ENCODE results near the gene DMAC2L. TPM values are rescaled to one million over a fixed set of nuclear protein-coding genes. Genes with fewer than 3 reads are reported as not detected.

DMAC2L gene
- total RNA-seq, 4 donors from 2014 or later: 21.1 to 28.3 (median 22.1) TPM

DNA sequence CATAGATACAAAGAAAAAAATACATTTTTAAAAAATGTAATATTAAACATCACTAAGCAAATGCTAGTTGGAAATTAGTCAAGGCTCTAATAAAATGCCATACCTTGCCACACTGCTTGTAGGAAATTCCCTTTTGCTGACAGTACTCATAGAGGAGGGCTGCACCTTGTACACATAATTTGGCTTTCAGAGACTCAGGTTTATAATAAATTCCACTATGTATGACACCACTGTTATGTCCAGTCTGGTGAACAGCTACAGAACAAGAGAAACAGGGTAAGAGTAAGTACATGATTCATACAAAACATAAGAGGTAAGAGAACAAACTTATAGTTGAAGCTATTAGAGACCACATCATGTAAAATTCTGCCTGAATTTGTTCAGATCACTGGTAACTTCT, 10.2 kb upstream of the DMAC2L start:
- H3K4me3 ChIP-seq: no peak overlapping the region
- ATAC-seq: no peak
- no peaks in the 10 kb centered on the region for H3K27me3 ChIP-seq
- H3K9me3 ChIP-seq: no peaks in the 10 kb centered on the region
- no peaks in the 10 kb centered on the region for H3K36me3 ChIP-seq
- TF ChIP-seq, protein P1, sequence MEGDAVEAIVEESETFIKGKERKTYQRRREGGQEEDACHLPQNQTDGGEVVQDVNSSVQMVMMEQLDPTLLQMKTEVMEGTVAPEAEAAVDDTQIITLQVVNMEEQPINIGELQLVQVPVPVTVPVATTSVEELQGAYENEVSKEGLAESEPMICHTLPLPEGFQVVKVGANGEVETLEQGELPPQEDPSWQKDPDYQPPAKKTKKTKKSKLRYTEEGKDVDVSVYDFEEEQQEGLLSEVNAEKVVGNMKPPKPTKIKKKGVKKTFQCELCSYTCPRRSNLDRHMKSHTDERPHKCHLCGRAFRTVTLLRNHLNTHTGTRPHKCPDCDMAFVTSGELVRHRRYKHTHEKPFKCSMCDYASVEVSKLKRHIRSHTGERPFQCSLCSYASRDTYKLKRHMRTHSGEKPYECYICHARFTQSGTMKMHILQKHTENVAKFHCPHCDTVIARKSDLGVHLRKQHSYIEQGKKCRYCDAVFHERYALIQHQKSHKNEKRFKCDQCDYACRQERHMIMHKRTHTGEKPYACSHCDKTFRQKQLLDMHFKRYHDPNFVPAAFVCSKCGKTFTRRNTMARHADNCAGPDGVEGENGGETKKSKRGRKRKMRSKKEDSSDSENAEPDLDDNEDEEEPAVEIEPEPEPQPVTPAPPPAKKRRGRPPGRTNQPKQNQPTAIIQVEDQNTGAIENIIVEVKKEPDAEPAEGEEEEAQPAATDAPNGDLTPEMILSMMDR (IDR thresholded peaks at IDR 0.05): no peak
- TF ChIP-seq EP300 (IDR thresholded peaks at IDR 0.05): no peak
- no peak for TF ChIP-seq POLR2A (IDR thresholded peaks at IDR 0.05)
- TF ChIP-seq POLR2AphosphoS5 (IDR thresholded peaks at IDR 0.05): no peak
- no peaks in the 10 kb centered on the region for H3K4me1 ChIP-seq
- no peak overlapping the region for H3K27ac ChIP-seq

DNA sequence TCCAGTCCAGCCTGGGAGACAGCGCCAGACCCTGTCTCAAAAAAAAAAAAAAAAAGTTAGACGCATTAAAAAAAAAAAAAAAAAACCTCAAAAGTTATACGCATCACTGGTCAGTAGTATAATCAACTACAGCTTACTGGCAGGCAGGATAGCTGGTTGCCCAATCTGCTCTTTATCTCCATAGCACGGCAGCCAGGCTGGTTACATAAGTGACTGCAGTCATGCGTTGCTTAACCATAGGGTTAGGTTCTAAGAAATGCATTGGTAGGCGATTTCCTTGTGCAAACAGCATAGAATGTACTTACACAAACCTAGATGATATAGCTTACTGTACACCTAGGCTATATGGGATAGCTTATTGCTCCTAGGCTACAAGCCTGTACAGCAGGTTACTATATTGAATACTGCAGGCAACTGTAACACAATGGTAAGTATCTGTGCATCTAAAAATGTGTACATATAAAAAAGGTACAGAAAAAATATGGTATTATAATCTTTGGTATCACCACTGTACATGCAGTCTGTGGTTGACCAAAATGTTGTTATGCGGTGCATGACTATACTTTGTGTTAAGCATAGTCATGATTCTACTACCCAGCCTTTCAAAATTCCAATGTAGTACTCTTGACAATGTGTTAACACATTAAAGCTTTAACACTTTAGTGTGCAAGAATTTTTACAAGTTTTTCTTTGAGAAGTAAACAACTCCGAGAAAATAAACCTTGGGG, 8.2 kb upstream of the DMAC2L start:
- no peak overlapping the region for H3K4me3 ChIP-seq
- no peaks in the 10 kb centered on the region for H3K27me3 ChIP-seq
- no peaks in the 10 kb centered on the region for H3K4me1 ChIP-seq
- 95 to 99% methylated on average over 5 to 7 of the region's 8 CpGs for WGBS, 2 donors (ENCODE audit: low coverage in 1 of 2)
- ATAC-seq: no peak
- H3K36me3 ChIP-seq: no peaks in the 10 kb centered on the region
- TF ChIP-seq EP300 (IDR thresholded peaks at IDR 0.05) (no peak), POLR2AphosphoS5 (IDR thresholded peaks at IDR 0.05) (no peak)
- no peaks in the 10 kb centered on the region for H3K9me3 ChIP-seq
- H3K27ac ChIP-seq: no peak overlapping the region

- H3K36me3 ChIP-seq: no peaks in the 10 kb centered on the region
- no peak overlapping the region for H3K4me3 ChIP-seq
- no peak for TF ChIP-seq POLR2AphosphoS5 (IDR thresholded peaks at IDR 0.05)
- TF ChIP-seq EP300 (IDR thresholded peaks at IDR 0.05): no peak
- TF ChIP-seq, protein P1 (IDR thresholded peaks at IDR 0.05): no peak
- no peak for TF ChIP-seq POLR2A (IDR thresholded peaks at IDR 0.05)
- WGBS, 2 donors (ENCODE audit: low coverage in 1 of 2): 92 to 93% methylated on average over 3 of the region's 4 CpGs
- H3K4me1 ChIP-seq: peaks cover 0 to 18% (median 7%) of the 10 kb centered on the region in 3 donors
- H3K27ac ChIP-seq: no peak overlapping the region
- no peaks in the 10 kb centered on the region for H3K27me3 ChIP-seq
- no peak for ATAC-seq
- no peaks in the 10 kb centered on the region for H3K9me3 ChIP-seq
These were observed 3.7 kb upstream of the DMAC2L start for GRCh38 chr14:50308363-50308915.

DNA sequence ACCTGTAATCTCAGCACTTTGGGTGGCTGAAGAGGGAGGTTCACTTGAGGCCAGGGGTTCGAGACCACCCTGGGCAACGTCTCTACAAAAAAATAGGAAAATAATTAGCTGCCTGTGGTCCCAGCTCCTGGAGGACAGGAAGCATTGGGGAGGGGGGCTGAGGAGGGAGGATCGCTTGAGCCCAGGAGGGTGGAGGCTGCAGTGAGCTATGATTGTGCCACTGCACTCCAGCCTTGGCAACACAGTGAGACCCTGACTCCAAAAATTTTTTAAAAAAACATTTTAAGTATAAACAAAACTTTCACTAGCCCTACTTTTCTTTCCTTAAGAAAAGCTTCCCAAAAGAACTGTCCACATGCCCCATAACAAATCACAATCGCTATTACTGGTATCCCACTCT, 1.7 kb upstream of the DMAC2L start:
- TF ChIP-seq POLR2AphosphoS5 (IDR thresholded peaks at IDR 0.05) (no peak), POLR2A (IDR thresholded peaks at IDR 0.05) (no peak), EP300 (IDR thresholded peaks at IDR 0.05) (no peak)
- TF ChIP-seq, protein P1 (IDR thresholded peaks at IDR 0.05): no peak
- H3K4me1 ChIP-seq: peaks cover 0 to 22% (median 7%) of the 10 kb centered on the region in 3 donors
- 90 to 98% methylated on average over 2 to 3 of the region's 4 CpGs for WGBS, 2 donors (ENCODE audit: low coverage in 1 of 2)
- no peaks in the 10 kb centered on the region for H3K9me3 ChIP-seq
- no peak overlapping the region for H3K4me3 ChIP-seq
- no peaks in the 10 kb centered on the region for H3K27me3 ChIP-seq
- no peak overlapping the region for H3K27ac ChIP-seq
- H3K36me3 ChIP-seq: no peaks in the 10 kb centered on the region
- no peak for ATAC-seq

DNA sequence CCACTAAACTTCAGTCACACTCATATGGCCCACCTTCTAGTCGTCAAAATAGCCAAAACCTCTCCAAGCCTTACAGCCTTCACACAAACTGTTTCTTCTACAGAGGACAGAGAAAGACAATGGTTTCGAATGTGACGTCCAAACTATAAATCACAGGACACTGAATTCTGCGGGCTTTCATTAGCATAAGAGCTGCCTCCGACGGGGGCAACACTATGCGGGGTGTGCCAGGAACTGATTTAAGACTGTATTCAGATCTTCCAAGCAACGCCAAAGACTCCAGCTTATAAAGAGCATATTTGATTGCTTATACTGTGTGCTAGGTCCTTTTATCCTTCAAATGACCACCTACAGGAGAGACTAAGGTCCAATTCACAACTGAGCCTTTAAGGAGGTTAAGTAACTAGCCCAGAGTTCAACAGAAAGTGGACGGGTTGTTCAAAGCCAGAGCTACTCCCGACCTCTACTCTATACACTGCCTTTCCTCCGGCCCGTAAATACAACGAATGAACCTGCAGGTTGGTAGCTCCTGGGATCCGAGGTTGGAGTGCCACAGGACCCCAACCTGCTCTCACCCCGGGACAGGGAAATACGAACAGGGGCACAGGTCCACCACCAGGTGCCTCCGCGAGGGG, 670 bp upstream of the DMAC2L start:
- ATAC-seq: no peak
- Histone ChIP-seq H3K27ac (peak overlapping the region; percentile 60 to 96 (median 94)), H3K36me3 (no peaks in the 10 kb centered on the region), H3K4me3 (peak overlapping the region; percentile 69 to 89), H3K9me3 (no peaks in the 10 kb centered on the region), H3K4me1 (peaks cover 0 to 22% (median 7%) of the 10 kb centered on the region in 3 donors), H3K27me3 (no peaks in the 10 kb centered on the region)
- TF ChIP-seq POLR2AphosphoS5 (IDR thresholded peaks at IDR 0.05): no peak
- TF ChIP-seq POLR2A (IDR thresholded peaks at IDR 0.05): no peak
- TF ChIP-seq, protein P1 (IDR thresholded peaks at IDR 0.05): peak in 2 of 4 experiments; percentile 54 to 62
- no peak for TF ChIP-seq EP300 (IDR thresholded peaks at IDR 0.05)
- WGBS, 2 donors (ENCODE audit: low coverage in 1 of 2): 4% methylated on average over 8 of the region's 18 CpGs

All from gastroesophageal sphincter (tissue), 4 donors.